GM23338 (cell line): ENCODE results near the gene FRMD4A. TPM values are rescaled to one million over a fixed set of nuclear protein-coding genes. Genes with fewer than 3 reads are reported as not detected.

Source experiments
- ATAC-seq: fragments of 200-7000 bp; cut with Tn5 transposase; 3 replicates; pipeline ENCODE4 v1.9.1; 2020
- DNase-seq: peaks from one replicate; pipeline ENCODE4 v3.0.0-alpha.2; 2015; ENCODE audit warnings: low spot score
- H2AFZ ChIP-seq: fragments of 200-600 bp; sonication (generic); 2 replicates; pipeline ENCODE4 v1.8.0; 2016; ENCODE audit warnings: antibody characterized with exemption, mild to moderate bottlenecking, moderate library complexity
- H3F3A ChIP-seq: fragments of 200-600 bp; sonication (generic); replicated peaks from 2 replicates; pipeline ENCODE4 v1.8.0; 2017; ENCODE audit warnings: antibody characterized with exemption, mixed run types, low read depth
- H3K27ac ChIP-seq: fragments of 200-600 bp; sonication (generic); 2 replicates; pipeline ENCODE4 v1.6.1; 2016; ENCODE audit warnings: low read depth
- H3K27me3 ChIP-seq: fragments of 200-600 bp; sonication (generic); 2 replicates; pipeline ENCODE4 v1.8.0; 2016; ENCODE audit warnings: mild to moderate bottlenecking, mixed run types, moderate library complexity; ENCODE audit not compliant: insufficient read depth
- H3K36me3 ChIP-seq: fragments of 200-600 bp; sonication (generic); 2 replicates; pipeline ENCODE4 v1.8.0; 2016; ENCODE audit warnings: mild to moderate bottlenecking; ENCODE audit not compliant: insufficient read depth
- H3K4me1 ChIP-seq: fragments of 200-600 bp; sonication (generic); 2 replicates; pipeline ENCODE4 v1.8.0; 2016; ENCODE audit warnings: mild to moderate bottlenecking, moderate library complexity; ENCODE audit not compliant: insufficient read depth
- H3K4me2 ChIP-seq: fragments of 200-600 bp; sonication (generic); 2 replicates; pipeline ENCODE4 v1.7.1; 2017; ENCODE audit warnings: mixed run types
- H3K4me3 ChIP-seq: fragments of 200-600 bp; sonication (generic); 2 replicates; pipeline ENCODE4 v1.6.1; 2016; ENCODE audit warnings: mixed run types
- H3K79me2 ChIP-seq: fragments of 200-600 bp; sonication (generic); replicated peaks from 2 replicates; pipeline ENCODE4 v1.8.0; 2017; ENCODE audit warnings: mild to moderate bottlenecking; ENCODE audit not compliant: insufficient read depth
- H3K9me2 ChIP-seq: fragments of 200-600 bp; sonication (generic); 2 replicates; pipeline ENCODE4 v1.8.0; 2017; ENCODE audit not compliant: insufficient read depth
- H4K20me1 ChIP-seq: fragments of 200-600 bp; sonication (generic); replicated peaks from 2 replicates; pipeline ENCODE4 v1.8.0; 2017; ENCODE audit warnings: mild to moderate bottlenecking; ENCODE audit not compliant: insufficient read depth
- H3K27ac Mint-ChIP-seq: 2 replicates; pipeline ENCODE4 v1.8.0; 2020; ENCODE audit warnings: inconsistent platforms, mild to moderate bottlenecking, moderate library complexity, mixed read lengths
- H3K27me3 Mint-ChIP-seq: 3 replicates; pipeline ENCODE4 v1.8.0; 2022; ENCODE audit warnings: low read depth, mild to moderate bottlenecking, moderate library complexity, mixed read lengths, inconsistent platforms; ENCODE audit not compliant: insufficient read depth, poor library complexity
- H3K36me3 Mint-ChIP-seq: 3 replicates; pipeline ENCODE4 v1.8.0; 2021; ENCODE audit warnings: low read depth, mild to moderate bottlenecking, inconsistent platforms, moderate library complexity, mixed read lengths
- H3K4me1 Mint-ChIP-seq: 3 replicates; pipeline ENCODE4 v1.8.0; 2020; ENCODE audit warnings: mild to moderate bottlenecking, inconsistent platforms, mixed read lengths
- H3K4me3 Mint-ChIP-seq: 3 replicates; pipeline ENCODE4 v1.8.0; 2021; ENCODE audit warnings: moderate library complexity, mild to moderate bottlenecking, inconsistent platforms, mixed read lengths
- H3K9me3 Mint-ChIP-seq: 3 replicates; pipeline ENCODE4 v1.8.0; 2020; ENCODE audit warnings: moderate library complexity, mild to moderate bottlenecking, inconsistent platforms, mixed read lengths
- EZH2 ChIP-seq: fragments of 200-600 bp; sonication (generic); IDR thresholded peaks from one replicate; pipeline ENCODE4 v1.8.0; 2017; ENCODE audit warnings: antibody characterized with exemption, mild to moderate bottlenecking, low read depth; ENCODE audit not compliant: unreplicated experiment
- EZH2phosphoT487 ChIP-seq: fragments of 200-600 bp; sonication (generic); IDR thresholded peaks from one replicate; pipeline ENCODE4 v1.8.1; 2018; ENCODE audit warnings: antibody characterized with exemption; ENCODE audit not compliant: unreplicated experiment
- JUNB ChIP-seq: IDR thresholded peaks from one replicate; pipeline ENCODE4 v1.6.1; 2016; ENCODE audit warnings: antibody characterized with exemption; ENCODE audit not compliant: unreplicated experiment
- NANOG ChIP-seq: IDR thresholded peaks from 2 replicates; pipeline ENCODE4 v1.6.1; 2016; ENCODE audit warnings: antibody characterized with exemption, borderline replicate concordance
- POLR2AphosphoS5 ChIP-seq: IDR thresholded peaks from 2 replicates; pipeline ENCODE4 v1.6.1; 2016; ENCODE audit warnings: antibody characterized with exemption, low read depth
- STAT1 ChIP-seq: IDR thresholded peaks from one replicate; pipeline ENCODE4 v1.6.1; 2016; ENCODE audit warnings: antibody characterized with exemption; ENCODE audit not compliant: unreplicated experiment
- ZNF114 ChIP-seq: fragments of 250-450 bp; sonication (Bioruptor Pico); IDR thresholded peaks from 2 replicates; pipeline ENCODE4 v1.5.0; 2020; ENCODE audit warnings: mild to moderate bottlenecking, moderate library complexity
- ZNF331 ChIP-seq: fragments of 250-450 bp; sonication (Bioruptor Pico); IDR thresholded peaks from 2 replicates; pipeline ENCODE4 v1.5.0; 2020; ENCODE audit warnings: low read depth, mild to moderate bottlenecking, moderate library complexity
- polyA plus RNA-seq: library from polyadenylated mRNA; unstranded; fragments of >200 nt; fragmentation: Nextera tagmentation; extraction: Ambion mirVana; gene quantifications from 2 replicates; pipeline ENCODE4 v1.2.1, GENCODE V29; 2016
- total RNA-seq: library from RNA; depleted of rRNA; stranded (reverse); fragments of >200 nt; shearing (Covaris generic); gene quantifications from 2 replicates; pipeline ENCODE4 v1.2.3, GENCODE V29; 2014
- TF ChIP-seq, protein P1 (sequence below): fragments of 250-450 bp; sonication (Bioruptor Pico); IDR thresholded peaks from 2 replicates; pipeline ENCODE4 v1.5.0; 2020; ENCODE audit warnings: mild to moderate bottlenecking, moderate library complexity
- TF ChIP-seq, protein P2 (sequence below), 2 experiments: fragments of 200-600 bp in 1 of 2; sonication (generic) in 1 of 2; conservative IDR thresholded peaks; 2 replicates each; pipeline versions ENCODE4 v1.5.1 to v1.6.1; 2016 to 2017; ENCODE audit warnings: antibody characterized with exemption in 2 of 2, low read depth in 2 of 2, mild to moderate bottlenecking in 2 of 2, moderate library complexity in 1 of 2
- TF ChIP-seq, protein P3 (sequence below): IDR thresholded peaks from 2 replicates; pipeline ENCODE4 v1.6.1; 2016; ENCODE audit warnings: antibody characterized with exemption
- TF ChIP-seq, protein P4 (sequence below): IDR thresholded peaks from one replicate; pipeline ENCODE4 v1.6.1; 2018; ENCODE audit warnings: antibody characterized with exemption; ENCODE audit not compliant: unreplicated experiment

The FRMD4A gene
- total and polyA plus RNA-seq, 2 experiments from 2014 or later: 14.0 to 20.1 TPM

DNA sequence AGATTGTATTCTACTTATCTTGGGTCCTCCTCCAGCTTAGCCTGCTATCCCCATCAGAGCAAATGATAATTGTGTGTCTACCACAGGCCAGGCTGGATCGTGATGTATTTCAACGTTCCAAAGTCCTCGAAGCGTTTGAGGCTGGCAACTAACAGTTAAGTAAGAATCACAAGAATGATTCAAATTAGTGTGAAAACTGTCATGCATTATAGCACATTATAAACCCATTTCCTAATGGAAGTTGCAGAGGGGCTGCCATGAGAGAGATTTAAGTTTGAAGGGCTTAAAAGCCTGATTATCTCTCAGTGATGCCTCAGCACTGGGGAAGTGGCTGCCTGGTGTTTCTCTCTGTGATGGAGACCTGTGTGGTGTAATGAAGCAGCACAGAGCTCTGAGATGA lies 119.1 kb downstream of the FRMD4A start (continued):
- TF ChIP-seq EZH2: no peak
- no peak for TF ChIP-seq STAT1
- no peak for TF ChIP-seq EZH2phosphoT487

DNA sequence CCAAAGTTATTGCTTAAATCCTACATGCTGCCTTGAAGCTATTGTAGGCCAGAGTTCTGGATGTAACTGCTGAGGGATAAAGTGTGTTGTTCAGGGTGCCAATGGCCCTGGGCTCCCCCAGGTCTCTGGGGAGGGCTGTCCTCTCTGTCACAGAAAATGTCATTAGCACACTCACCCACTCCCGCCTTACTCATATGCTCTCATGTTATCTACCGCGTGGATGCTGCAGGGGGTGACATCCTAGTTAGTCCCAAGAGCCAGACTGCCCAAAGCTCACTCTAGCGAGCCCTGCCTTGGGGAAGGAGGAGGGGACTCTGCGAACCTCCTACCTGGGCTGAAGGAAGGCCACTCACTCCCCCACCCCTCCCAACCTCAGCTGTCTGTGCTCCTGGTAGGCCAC lies 122.5 kb downstream of the FRMD4A start:
- DNase-seq: no peak
- 0 out of 2 replicates have a peak overlapping the region, but pooled peaks have one; percentile 47 for H2AFZ ChIP-seq
- H3K36me3 ChIP-seq: no peaks in the 10 kb centered on the region
- H3K9me3 Mint-ChIP-seq: no peaks in the 10 kb centered on the region
- H3K79me2 ChIP-seq: no peaks in the 10 kb centered on the region
- peaks cover 17% of the 10 kb centered on the region; the same call in 2 of the 3 replicates for H3K4me1 Mint-ChIP-seq
- TF ChIP-seq, protein P1, sequence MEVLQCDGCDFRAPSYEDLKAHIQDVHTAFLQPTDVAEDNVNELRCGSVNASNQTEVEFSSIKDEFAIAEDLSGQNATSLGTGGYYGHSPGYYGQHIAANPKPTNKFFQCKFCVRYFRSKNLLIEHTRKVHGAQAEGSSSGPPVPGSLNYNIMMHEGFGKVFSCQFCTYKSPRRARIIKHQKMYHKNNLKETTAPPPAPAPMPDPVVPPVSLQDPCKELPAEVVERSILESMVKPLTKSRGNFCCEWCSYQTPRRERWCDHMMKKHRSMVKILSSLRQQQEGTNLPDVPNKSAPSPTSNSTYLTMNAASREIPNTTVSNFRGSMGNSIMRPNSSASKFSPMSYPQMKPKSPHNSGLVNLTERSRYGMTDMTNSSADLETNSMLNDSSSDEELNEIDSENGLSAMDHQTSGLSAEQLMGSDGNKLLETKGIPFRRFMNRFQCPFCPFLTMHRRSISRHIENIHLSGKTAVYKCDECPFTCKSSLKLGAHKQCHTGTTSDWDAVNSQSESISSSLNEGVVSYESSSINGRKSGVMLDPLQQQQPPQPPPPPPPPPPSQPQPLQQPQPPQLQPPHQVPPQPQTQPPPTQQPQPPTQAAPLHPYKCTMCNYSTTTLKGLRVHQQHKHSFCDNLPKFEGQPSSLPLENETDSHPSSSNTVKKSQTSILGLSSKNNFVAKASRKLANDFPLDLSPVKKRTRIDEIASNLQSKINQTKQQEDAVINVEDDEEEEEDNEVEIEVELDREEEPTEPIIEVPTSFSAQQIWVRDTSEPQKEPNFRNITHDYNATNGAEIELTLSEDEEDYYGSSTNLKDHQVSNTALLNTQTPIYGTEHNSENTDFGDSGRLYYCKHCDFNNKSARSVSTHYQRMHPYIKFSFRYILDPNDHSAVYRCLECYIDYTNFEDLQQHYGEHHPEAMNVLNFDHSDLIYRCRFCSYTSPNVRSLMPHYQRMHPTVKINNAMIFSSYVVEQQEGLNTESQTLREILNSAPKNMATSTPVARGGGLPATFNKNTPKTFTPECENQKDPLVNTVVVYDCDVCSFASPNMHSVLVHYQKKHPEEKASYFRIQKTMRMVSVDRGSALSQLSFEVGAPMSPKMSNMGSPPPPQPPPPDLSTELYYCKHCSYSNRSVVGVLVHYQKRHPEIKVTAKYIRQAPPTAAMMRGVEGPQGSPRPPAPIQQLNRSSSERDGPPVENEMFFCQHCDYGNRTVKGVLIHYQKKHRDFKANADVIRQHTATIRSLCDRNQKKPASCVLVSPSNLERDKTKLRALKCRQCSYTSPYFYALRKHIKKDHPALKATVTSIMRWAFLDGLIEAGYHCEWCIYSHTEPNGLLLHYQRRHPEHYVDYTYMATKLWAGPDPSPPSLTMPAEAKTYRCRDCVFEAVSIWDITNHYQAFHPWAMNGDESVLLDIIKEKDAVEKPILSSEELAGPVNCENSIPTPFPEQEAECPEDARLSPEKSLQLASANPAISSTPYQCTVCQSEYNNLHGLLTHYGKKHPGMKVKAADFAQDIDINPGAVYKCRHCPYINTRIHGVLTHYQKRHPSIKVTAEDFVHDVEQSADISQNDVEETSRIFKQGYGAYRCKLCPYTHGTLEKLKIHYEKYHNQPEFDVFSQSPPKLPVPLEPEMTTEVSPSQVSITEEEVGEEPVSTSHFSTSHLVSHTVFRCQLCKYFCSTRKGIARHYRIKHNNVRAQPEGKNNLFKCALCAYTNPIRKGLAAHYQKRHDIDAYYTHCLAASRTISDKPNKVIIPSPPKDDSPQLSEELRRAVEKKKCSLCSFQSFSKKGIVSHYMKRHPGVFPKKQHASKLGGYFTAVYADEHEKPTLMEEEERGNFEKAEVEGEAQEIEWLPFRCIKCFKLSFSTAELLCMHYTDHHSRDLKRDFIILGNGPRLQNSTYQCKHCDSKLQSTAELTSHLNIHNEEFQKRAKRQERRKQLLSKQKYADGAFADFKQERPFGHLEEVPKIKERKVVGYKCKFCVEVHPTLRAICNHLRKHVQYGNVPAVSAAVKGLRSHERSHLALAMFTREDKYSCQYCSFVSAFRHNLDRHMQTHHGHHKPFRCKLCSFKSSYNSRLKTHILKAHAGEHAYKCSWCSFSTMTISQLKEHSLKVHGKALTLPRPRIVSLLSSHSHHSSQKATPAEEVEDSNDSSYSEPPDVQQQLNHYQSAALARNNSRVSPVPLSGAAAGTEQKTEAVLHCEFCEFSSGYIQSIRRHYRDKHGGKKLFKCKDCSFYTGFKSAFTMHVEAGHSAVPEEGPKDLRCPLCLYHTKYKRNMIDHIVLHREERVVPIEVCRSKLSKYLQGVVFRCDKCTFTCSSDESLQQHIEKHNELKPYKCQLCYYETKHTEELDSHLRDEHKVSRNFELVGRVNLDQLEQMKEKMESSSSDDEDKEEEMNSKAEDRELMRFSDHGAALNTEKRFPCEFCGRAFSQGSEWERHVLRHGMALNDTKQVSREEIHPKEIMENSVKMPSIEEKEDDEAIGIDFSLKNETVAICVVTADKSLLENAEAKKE (CRISPR knock-in tag): no peak
- TF ChIP-seq, protein P2, sequence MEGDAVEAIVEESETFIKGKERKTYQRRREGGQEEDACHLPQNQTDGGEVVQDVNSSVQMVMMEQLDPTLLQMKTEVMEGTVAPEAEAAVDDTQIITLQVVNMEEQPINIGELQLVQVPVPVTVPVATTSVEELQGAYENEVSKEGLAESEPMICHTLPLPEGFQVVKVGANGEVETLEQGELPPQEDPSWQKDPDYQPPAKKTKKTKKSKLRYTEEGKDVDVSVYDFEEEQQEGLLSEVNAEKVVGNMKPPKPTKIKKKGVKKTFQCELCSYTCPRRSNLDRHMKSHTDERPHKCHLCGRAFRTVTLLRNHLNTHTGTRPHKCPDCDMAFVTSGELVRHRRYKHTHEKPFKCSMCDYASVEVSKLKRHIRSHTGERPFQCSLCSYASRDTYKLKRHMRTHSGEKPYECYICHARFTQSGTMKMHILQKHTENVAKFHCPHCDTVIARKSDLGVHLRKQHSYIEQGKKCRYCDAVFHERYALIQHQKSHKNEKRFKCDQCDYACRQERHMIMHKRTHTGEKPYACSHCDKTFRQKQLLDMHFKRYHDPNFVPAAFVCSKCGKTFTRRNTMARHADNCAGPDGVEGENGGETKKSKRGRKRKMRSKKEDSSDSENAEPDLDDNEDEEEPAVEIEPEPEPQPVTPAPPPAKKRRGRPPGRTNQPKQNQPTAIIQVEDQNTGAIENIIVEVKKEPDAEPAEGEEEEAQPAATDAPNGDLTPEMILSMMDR (conservative IDR thresholded peaks at IDR 0.05; ENCODE audit: low read depth in 2 of 2): no peak
- TF ChIP-seq STAT1: no peak
- no peak for TF ChIP-seq ZNF331 (CRISPR knock-in tag)
- TF ChIP-seq JUNB: no peak
- TF ChIP-seq NANOG: no peak
- TF ChIP-seq EZH2phosphoT487: no peak
- TF ChIP-seq, protein P3, sequence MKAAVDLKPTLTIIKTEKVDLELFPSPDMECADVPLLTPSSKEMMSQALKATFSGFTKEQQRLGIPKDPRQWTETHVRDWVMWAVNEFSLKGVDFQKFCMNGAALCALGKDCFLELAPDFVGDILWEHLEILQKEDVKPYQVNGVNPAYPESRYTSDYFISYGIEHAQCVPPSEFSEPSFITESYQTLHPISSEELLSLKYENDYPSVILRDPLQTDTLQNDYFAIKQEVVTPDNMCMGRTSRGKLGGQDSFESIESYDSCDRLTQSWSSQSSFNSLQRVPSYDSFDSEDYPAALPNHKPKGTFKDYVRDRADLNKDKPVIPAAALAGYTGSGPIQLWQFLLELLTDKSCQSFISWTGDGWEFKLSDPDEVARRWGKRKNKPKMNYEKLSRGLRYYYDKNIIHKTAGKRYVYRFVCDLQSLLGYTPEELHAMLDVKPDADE: no peak
- TF ChIP-seq POLR2AphosphoS5: no peak
- TF ChIP-seq EZH2: no peak
- TF ChIP-seq, protein P4, sequence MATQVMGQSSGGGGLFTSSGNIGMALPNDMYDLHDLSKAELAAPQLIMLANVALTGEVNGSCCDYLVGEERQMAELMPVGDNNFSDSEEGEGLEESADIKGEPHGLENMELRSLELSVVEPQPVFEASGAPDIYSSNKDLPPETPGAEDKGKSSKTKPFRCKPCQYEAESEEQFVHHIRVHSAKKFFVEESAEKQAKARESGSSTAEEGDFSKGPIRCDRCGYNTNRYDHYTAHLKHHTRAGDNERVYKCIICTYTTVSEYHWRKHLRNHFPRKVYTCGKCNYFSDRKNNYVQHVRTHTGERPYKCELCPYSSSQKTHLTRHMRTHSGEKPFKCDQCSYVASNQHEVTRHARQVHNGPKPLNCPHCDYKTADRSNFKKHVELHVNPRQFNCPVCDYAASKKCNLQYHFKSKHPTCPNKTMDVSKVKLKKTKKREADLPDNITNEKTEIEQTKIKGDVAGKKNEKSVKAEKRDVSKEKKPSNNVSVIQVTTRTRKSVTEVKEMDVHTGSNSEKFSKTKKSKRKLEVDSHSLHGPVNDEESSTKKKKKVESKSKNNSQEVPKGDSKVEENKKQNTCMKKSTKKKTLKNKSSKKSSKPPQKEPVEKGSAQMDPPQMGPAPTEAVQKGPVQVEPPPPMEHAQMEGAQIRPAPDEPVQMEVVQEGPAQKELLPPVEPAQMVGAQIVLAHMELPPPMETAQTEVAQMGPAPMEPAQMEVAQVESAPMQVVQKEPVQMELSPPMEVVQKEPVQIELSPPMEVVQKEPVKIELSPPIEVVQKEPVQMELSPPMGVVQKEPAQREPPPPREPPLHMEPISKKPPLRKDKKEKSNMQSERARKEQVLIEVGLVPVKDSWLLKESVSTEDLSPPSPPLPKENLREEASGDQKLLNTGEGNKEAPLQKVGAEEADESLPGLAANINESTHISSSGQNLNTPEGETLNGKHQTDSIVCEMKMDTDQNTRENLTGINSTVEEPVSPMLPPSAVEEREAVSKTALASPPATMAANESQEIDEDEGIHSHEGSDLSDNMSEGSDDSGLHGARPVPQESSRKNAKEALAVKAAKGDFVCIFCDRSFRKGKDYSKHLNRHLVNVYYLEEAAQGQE: no peak
- no peak for TF ChIP-seq ZNF114
- no peak overlapping the region for H3K4me2 ChIP-seq
- no peaks in the 10 kb centered on the region for H3K36me3 Mint-ChIP-seq
- H3K27me3 Mint-ChIP-seq: peaks cover 6% of the 10 kb centered on the region
- peaks cover 16% of the 10 kb centered on the region; the same call in 1 of the 2 replicates for H3K4me1 ChIP-seq
- no peak overlapping the region for H3K4me3 Mint-ChIP-seq
- H3K27ac Mint-ChIP-seq: no peak overlapping the region
- H3K27ac ChIP-seq: no peak overlapping the region
- no peak for ATAC-seq
- H3K27me3 ChIP-seq: no peaks in the 10 kb centered on the region
- 0 out of 2 replicates have a peak, but pooled peaks cover 3% of the 10 kb centered on the region for H3K9me2 ChIP-seq
- H4K20me1 ChIP-seq: no peaks in the 10 kb centered on the region
- no peak overlapping the region for H3K4me3 ChIP-seq
- H3F3A ChIP-seq: no peaks in the 10 kb centered on the region
